GM23338 (cell line): Measurements from ENCODE around the gene TTC33. TPM values are rescaled to one million over a fixed set of nuclear protein-coding genes. Genes with fewer than 3 reads are reported as not detected.

Experiments
- ATAC-seq: fragments of 200-7000 bp; cut with Tn5 transposase; 3 replicates; pipeline ENCODE4 v1.9.1; 2020
- DNase-seq: peaks from one replicate; pipeline ENCODE4 v3.0.0-alpha.2; 2015; ENCODE audit warnings: low spot score
- H2AFZ ChIP-seq: fragments of 200-600 bp; sonication (generic); 2 replicates; pipeline ENCODE4 v1.8.0; 2016; ENCODE audit warnings: antibody characterized with exemption, mild to moderate bottlenecking, moderate library complexity
- H3F3A ChIP-seq: fragments of 200-600 bp; sonication (generic); replicated peaks from 2 replicates; pipeline ENCODE4 v1.8.0; 2017; ENCODE audit warnings: antibody characterized with exemption, mixed run types, low read depth
- H3K27ac ChIP-seq: fragments of 200-600 bp; sonication (generic); 2 replicates; pipeline ENCODE4 v1.6.1; 2016; ENCODE audit warnings: low read depth
- H3K27me3 ChIP-seq: fragments of 200-600 bp; sonication (generic); 2 replicates; pipeline ENCODE4 v1.8.0; 2016; ENCODE audit warnings: mild to moderate bottlenecking, mixed run types, moderate library complexity; ENCODE audit not compliant: insufficient read depth
- H3K36me3 ChIP-seq: fragments of 200-600 bp; sonication (generic); 2 replicates; pipeline ENCODE4 v1.8.0; 2016; ENCODE audit warnings: mild to moderate bottlenecking; ENCODE audit not compliant: insufficient read depth
- H3K4me1 ChIP-seq: fragments of 200-600 bp; sonication (generic); 2 replicates; pipeline ENCODE4 v1.8.0; 2016; ENCODE audit warnings: mild to moderate bottlenecking, moderate library complexity; ENCODE audit not compliant: insufficient read depth
- H3K4me2 ChIP-seq: fragments of 200-600 bp; sonication (generic); 2 replicates; pipeline ENCODE4 v1.7.1; 2017; ENCODE audit warnings: mixed run types
- H3K4me3 ChIP-seq: fragments of 200-600 bp; sonication (generic); 2 replicates; pipeline ENCODE4 v1.6.1; 2016; ENCODE audit warnings: mixed run types
- H3K79me2 ChIP-seq: fragments of 200-600 bp; sonication (generic); replicated peaks from 2 replicates; pipeline ENCODE4 v1.8.0; 2017; ENCODE audit warnings: mild to moderate bottlenecking; ENCODE audit not compliant: insufficient read depth
- H3K9me2 ChIP-seq: fragments of 200-600 bp; sonication (generic); 2 replicates; pipeline ENCODE4 v1.8.0; 2017; ENCODE audit not compliant: insufficient read depth
- H4K20me1 ChIP-seq: fragments of 200-600 bp; sonication (generic); replicated peaks from 2 replicates; pipeline ENCODE4 v1.8.0; 2017; ENCODE audit warnings: mild to moderate bottlenecking; ENCODE audit not compliant: insufficient read depth
- H3K27ac Mint-ChIP-seq: 2 replicates; pipeline ENCODE4 v1.8.0; 2020; ENCODE audit warnings: inconsistent platforms, mild to moderate bottlenecking, moderate library complexity, mixed read lengths
- H3K27me3 Mint-ChIP-seq: 3 replicates; pipeline ENCODE4 v1.8.0; 2022; ENCODE audit warnings: low read depth, mild to moderate bottlenecking, moderate library complexity, mixed read lengths, inconsistent platforms; ENCODE audit not compliant: insufficient read depth, poor library complexity
- H3K36me3 Mint-ChIP-seq: 3 replicates; pipeline ENCODE4 v1.8.0; 2021; ENCODE audit warnings: low read depth, mild to moderate bottlenecking, inconsistent platforms, moderate library complexity, mixed read lengths
- H3K4me1 Mint-ChIP-seq: 3 replicates; pipeline ENCODE4 v1.8.0; 2020; ENCODE audit warnings: mild to moderate bottlenecking, inconsistent platforms, mixed read lengths
- H3K4me3 Mint-ChIP-seq: 3 replicates; pipeline ENCODE4 v1.8.0; 2021; ENCODE audit warnings: moderate library complexity, mild to moderate bottlenecking, inconsistent platforms, mixed read lengths
- H3K9me3 Mint-ChIP-seq: 3 replicates; pipeline ENCODE4 v1.8.0; 2020; ENCODE audit warnings: moderate library complexity, mild to moderate bottlenecking, inconsistent platforms, mixed read lengths
- CREB1 ChIP-seq: fragments of 250-450 bp; sonication (Bioruptor Pico); IDR thresholded peaks from 2 replicates; pipeline ENCODE4 v1.5.0; 2020; ENCODE audit warnings: low read depth, mild to moderate bottlenecking, moderate library complexity
- EZH2 ChIP-seq: fragments of 200-600 bp; sonication (generic); IDR thresholded peaks from one replicate; pipeline ENCODE4 v1.8.0; 2017; ENCODE audit warnings: antibody characterized with exemption, mild to moderate bottlenecking, low read depth; ENCODE audit not compliant: unreplicated experiment
- EZH2phosphoT487 ChIP-seq: fragments of 200-600 bp; sonication (generic); IDR thresholded peaks from one replicate; pipeline ENCODE4 v1.8.1; 2018; ENCODE audit warnings: antibody characterized with exemption; ENCODE audit not compliant: unreplicated experiment
- NANOG ChIP-seq: IDR thresholded peaks from 2 replicates; pipeline ENCODE4 v1.6.1; 2016; ENCODE audit warnings: antibody characterized with exemption, borderline replicate concordance
- POLR2AphosphoS5 ChIP-seq: IDR thresholded peaks from 2 replicates; pipeline ENCODE4 v1.6.1; 2016; ENCODE audit warnings: antibody characterized with exemption, low read depth
- ZNF114 ChIP-seq: fragments of 250-450 bp; sonication (Bioruptor Pico); IDR thresholded peaks from 2 replicates; pipeline ENCODE4 v1.5.0; 2020; ENCODE audit warnings: mild to moderate bottlenecking, moderate library complexity
- ZNF331 ChIP-seq: fragments of 250-450 bp; sonication (Bioruptor Pico); IDR thresholded peaks from 2 replicates; pipeline ENCODE4 v1.5.0; 2020; ENCODE audit warnings: low read depth, mild to moderate bottlenecking, moderate library complexity
- polyA plus RNA-seq: library from polyadenylated mRNA; unstranded; fragments of >200 nt; fragmentation: Nextera tagmentation; extraction: Ambion mirVana; gene quantifications from 2 replicates; pipeline ENCODE4 v1.2.1, GENCODE V29; 2016
- total RNA-seq: library from RNA; depleted of rRNA; stranded (reverse); fragments of >200 nt; shearing (Covaris generic); gene quantifications from 2 replicates; pipeline ENCODE4 v1.2.3, GENCODE V29; 2014
- TF ChIP-seq, protein P1 (sequence below): fragments of 250-450 bp; sonication (Bioruptor Pico); IDR thresholded peaks from 2 replicates; pipeline ENCODE4 v1.5.0; 2020; ENCODE audit warnings: mild to moderate bottlenecking, moderate library complexity
- TF ChIP-seq, protein P2 (sequence below): IDR thresholded peaks from one replicate; pipeline ENCODE4 v1.6.1; 2018; ENCODE audit warnings: antibody characterized with exemption; ENCODE audit not compliant: unreplicated experiment
- TF ChIP-seq, protein P3 (sequence below), 2 experiments: fragments of 200-600 bp in 1 of 2; sonication (generic) in 1 of 2; conservative IDR thresholded peaks; 2 replicates each; pipeline versions ENCODE4 v1.5.1 to v1.6.1; 2016 to 2017; ENCODE audit warnings: antibody characterized with exemption in 2 of 2, low read depth in 2 of 2, mild to moderate bottlenecking in 2 of 2, moderate library complexity in 1 of 2

Gene TTC33
- total and polyA plus RNA-seq, 2 experiments from 2014 or later, result 4.1 to 11.5 TPM

DNA sequence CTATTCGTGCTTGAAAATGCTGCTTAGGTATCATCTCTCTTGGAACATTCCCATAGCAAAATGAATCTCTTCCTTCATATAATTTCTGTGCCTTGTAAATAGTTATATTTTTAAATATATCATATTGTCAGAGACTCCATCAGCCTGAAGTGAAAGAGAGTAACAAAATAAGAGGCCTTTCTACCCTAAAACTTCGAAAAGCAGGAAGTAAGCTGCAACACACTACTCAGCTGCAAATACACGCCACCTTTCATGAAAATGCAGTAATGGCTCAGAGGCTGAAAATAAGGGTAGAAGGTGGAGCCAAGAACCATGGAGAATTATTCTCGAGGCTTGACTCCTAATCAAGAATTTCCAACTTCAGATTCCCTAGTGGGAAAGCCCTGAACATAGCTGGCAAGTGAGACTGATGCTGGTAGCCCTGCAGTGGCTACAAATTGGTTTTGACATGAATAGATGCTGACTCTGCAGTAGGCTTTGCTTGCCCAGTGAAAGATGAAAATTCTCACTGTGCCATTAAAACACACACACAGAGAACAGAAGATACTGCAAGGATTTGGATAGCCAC is 106.2 kb downstream of the TTC33 start (continued):
- TF ChIP-seq, protein P1, sequence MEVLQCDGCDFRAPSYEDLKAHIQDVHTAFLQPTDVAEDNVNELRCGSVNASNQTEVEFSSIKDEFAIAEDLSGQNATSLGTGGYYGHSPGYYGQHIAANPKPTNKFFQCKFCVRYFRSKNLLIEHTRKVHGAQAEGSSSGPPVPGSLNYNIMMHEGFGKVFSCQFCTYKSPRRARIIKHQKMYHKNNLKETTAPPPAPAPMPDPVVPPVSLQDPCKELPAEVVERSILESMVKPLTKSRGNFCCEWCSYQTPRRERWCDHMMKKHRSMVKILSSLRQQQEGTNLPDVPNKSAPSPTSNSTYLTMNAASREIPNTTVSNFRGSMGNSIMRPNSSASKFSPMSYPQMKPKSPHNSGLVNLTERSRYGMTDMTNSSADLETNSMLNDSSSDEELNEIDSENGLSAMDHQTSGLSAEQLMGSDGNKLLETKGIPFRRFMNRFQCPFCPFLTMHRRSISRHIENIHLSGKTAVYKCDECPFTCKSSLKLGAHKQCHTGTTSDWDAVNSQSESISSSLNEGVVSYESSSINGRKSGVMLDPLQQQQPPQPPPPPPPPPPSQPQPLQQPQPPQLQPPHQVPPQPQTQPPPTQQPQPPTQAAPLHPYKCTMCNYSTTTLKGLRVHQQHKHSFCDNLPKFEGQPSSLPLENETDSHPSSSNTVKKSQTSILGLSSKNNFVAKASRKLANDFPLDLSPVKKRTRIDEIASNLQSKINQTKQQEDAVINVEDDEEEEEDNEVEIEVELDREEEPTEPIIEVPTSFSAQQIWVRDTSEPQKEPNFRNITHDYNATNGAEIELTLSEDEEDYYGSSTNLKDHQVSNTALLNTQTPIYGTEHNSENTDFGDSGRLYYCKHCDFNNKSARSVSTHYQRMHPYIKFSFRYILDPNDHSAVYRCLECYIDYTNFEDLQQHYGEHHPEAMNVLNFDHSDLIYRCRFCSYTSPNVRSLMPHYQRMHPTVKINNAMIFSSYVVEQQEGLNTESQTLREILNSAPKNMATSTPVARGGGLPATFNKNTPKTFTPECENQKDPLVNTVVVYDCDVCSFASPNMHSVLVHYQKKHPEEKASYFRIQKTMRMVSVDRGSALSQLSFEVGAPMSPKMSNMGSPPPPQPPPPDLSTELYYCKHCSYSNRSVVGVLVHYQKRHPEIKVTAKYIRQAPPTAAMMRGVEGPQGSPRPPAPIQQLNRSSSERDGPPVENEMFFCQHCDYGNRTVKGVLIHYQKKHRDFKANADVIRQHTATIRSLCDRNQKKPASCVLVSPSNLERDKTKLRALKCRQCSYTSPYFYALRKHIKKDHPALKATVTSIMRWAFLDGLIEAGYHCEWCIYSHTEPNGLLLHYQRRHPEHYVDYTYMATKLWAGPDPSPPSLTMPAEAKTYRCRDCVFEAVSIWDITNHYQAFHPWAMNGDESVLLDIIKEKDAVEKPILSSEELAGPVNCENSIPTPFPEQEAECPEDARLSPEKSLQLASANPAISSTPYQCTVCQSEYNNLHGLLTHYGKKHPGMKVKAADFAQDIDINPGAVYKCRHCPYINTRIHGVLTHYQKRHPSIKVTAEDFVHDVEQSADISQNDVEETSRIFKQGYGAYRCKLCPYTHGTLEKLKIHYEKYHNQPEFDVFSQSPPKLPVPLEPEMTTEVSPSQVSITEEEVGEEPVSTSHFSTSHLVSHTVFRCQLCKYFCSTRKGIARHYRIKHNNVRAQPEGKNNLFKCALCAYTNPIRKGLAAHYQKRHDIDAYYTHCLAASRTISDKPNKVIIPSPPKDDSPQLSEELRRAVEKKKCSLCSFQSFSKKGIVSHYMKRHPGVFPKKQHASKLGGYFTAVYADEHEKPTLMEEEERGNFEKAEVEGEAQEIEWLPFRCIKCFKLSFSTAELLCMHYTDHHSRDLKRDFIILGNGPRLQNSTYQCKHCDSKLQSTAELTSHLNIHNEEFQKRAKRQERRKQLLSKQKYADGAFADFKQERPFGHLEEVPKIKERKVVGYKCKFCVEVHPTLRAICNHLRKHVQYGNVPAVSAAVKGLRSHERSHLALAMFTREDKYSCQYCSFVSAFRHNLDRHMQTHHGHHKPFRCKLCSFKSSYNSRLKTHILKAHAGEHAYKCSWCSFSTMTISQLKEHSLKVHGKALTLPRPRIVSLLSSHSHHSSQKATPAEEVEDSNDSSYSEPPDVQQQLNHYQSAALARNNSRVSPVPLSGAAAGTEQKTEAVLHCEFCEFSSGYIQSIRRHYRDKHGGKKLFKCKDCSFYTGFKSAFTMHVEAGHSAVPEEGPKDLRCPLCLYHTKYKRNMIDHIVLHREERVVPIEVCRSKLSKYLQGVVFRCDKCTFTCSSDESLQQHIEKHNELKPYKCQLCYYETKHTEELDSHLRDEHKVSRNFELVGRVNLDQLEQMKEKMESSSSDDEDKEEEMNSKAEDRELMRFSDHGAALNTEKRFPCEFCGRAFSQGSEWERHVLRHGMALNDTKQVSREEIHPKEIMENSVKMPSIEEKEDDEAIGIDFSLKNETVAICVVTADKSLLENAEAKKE (CRISPR knock-in tag), result no peak
- TF ChIP-seq POLR2AphosphoS5 (no peak), EZH2 (no peak), ZNF114 (CRISPR knock-in tag) (no peak), NANOG (no peak), ZNF331 (CRISPR knock-in tag) (no peak)

DNA sequence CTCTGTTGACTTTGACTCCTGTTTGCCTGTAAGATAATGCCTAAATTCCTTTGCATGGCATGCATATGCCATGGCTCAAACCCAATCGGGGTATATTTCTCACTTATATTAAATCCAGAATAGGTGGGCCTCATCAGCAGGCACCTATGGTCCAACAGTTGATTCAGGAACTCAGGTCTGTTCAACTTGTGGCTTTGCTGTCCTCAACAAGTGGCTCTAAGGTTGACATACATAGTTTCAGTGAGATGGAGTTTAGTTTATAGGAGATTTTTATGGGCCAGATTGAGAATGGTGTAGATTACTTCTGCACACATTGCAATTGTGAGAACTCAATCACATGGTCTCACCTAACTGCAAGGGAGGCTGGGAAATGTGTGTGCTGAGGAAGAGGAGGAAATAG is 107.6 kb downstream of the TTC33 start:
- Histone ChIP-seq H3K36me3 (no peaks in the 10 kb centered on the region), H3K79me2 (no peaks in the 10 kb centered on the region), H3F3A (no peaks in the 10 kb centered on the region), H3K27ac (no peak overlapping the region), H2AFZ (no peak overlapping the region), H3K4me2 (no peak overlapping the region), H4K20me1 (no peaks in the 10 kb centered on the region), H3K27me3 (no peaks in the 10 kb centered on the region), H3K4me1 (peaks cover 4% of the 10 kb centered on the region; the same call in 1 of the 2 replicates), H3K4me3 (no peak overlapping the region), H3K9me2 (no peaks in the 10 kb centered on the region)
- Mint-ChIP-seq H3K27ac (no peak overlapping the region), H3K4me3 (no peak overlapping the region), H3K4me1 (no peaks in the 10 kb centered on the region), H3K27me3 (no peaks in the 10 kb centered on the region), H3K36me3 (no peaks in the 10 kb centered on the region), H3K9me3 (no peaks in the 10 kb centered on the region; the same call in 2 of the 3 replicates)
- DNase-seq (no peak), ATAC-seq (no peak)
- TF ChIP-seq EZH2phosphoT487, result no peak
- TF ChIP-seq, protein P2, sequence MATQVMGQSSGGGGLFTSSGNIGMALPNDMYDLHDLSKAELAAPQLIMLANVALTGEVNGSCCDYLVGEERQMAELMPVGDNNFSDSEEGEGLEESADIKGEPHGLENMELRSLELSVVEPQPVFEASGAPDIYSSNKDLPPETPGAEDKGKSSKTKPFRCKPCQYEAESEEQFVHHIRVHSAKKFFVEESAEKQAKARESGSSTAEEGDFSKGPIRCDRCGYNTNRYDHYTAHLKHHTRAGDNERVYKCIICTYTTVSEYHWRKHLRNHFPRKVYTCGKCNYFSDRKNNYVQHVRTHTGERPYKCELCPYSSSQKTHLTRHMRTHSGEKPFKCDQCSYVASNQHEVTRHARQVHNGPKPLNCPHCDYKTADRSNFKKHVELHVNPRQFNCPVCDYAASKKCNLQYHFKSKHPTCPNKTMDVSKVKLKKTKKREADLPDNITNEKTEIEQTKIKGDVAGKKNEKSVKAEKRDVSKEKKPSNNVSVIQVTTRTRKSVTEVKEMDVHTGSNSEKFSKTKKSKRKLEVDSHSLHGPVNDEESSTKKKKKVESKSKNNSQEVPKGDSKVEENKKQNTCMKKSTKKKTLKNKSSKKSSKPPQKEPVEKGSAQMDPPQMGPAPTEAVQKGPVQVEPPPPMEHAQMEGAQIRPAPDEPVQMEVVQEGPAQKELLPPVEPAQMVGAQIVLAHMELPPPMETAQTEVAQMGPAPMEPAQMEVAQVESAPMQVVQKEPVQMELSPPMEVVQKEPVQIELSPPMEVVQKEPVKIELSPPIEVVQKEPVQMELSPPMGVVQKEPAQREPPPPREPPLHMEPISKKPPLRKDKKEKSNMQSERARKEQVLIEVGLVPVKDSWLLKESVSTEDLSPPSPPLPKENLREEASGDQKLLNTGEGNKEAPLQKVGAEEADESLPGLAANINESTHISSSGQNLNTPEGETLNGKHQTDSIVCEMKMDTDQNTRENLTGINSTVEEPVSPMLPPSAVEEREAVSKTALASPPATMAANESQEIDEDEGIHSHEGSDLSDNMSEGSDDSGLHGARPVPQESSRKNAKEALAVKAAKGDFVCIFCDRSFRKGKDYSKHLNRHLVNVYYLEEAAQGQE, result no peak
- no peak for TF ChIP-seq CREB1
- TF ChIP-seq, protein P3, sequence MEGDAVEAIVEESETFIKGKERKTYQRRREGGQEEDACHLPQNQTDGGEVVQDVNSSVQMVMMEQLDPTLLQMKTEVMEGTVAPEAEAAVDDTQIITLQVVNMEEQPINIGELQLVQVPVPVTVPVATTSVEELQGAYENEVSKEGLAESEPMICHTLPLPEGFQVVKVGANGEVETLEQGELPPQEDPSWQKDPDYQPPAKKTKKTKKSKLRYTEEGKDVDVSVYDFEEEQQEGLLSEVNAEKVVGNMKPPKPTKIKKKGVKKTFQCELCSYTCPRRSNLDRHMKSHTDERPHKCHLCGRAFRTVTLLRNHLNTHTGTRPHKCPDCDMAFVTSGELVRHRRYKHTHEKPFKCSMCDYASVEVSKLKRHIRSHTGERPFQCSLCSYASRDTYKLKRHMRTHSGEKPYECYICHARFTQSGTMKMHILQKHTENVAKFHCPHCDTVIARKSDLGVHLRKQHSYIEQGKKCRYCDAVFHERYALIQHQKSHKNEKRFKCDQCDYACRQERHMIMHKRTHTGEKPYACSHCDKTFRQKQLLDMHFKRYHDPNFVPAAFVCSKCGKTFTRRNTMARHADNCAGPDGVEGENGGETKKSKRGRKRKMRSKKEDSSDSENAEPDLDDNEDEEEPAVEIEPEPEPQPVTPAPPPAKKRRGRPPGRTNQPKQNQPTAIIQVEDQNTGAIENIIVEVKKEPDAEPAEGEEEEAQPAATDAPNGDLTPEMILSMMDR (conservative IDR thresholded peaks at IDR 0.05; ENCODE audit: low read depth in 2 of 2), result no peak
- TF ChIP-seq POLR2AphosphoS5, result no peak
